Glutamatergic neuron (in vitro differentiated cells): ENCODE measurements around the gene C9orf153. TPM values are rescaled to one million over a fixed set of nuclear protein-coding genes. Genes with fewer than 3 reads are reported as not detected.
A peak's percentile ranks its signal among the peaks of the same experiment; 100 is the strongest.

ENCODE experiments used
- DNase-seq: peaks from one replicate; pipeline ENCODE4 v3.0.0; 2022
- H3K27ac Mint-ChIP-seq: one replicate; pipeline ENCODE4 v1.8.0; 2020; ENCODE audit warnings: mild to moderate bottlenecking, mixed read lengths, inconsistent platforms; ENCODE audit not compliant: unreplicated experiment
- H3K27me3 Mint-ChIP-seq: one replicate; pipeline ENCODE4 v1.8.0; 2020; ENCODE audit warnings: mild to moderate bottlenecking, moderate library complexity, mixed read lengths, inconsistent platforms; ENCODE audit not compliant: unreplicated experiment
- H3K36me3 Mint-ChIP-seq: one replicate; pipeline ENCODE4 v1.8.0; 2020; ENCODE audit warnings: mild to moderate bottlenecking, mixed read lengths, inconsistent platforms; ENCODE audit not compliant: unreplicated experiment
- H3K4me1 Mint-ChIP-seq: one replicate; pipeline ENCODE4 v1.8.0; 2020; ENCODE audit warnings: mild to moderate bottlenecking, low read depth, mixed read lengths, inconsistent platforms; ENCODE audit not compliant: unreplicated experiment
- H3K4me3 Mint-ChIP-seq: one replicate; pipeline ENCODE4 v1.8.0; 2020; ENCODE audit warnings: mild to moderate bottlenecking, mixed read lengths, inconsistent platforms; ENCODE audit not compliant: unreplicated experiment
- H3K9me3 Mint-ChIP-seq: one replicate; pipeline ENCODE4 v1.8.0; 2020; ENCODE audit warnings: mild to moderate bottlenecking, moderate library complexity, mixed read lengths, inconsistent platforms; ENCODE audit not compliant: unreplicated experiment
- total RNA-seq: library from RNA; stranded (reverse); fragmentation: NEBNext Ultra II Directional; extraction: Animal tissue kit (Norgen Biotek cat#: 25700); gene quantifications from one replicate; pipeline ENCODE4 v1.2.1, GENCODE V29; 2021; ENCODE audit not compliant: unreplicated experiment
- TF ChIP-seq, protein P1 (sequence below): fragments of 200-600 bp; sonication (generic); IDR thresholded peaks from one replicate; pipeline ENCODE4 v1.5.0; 2021; ENCODE audit not compliant: partially characterized antibody, unreplicated experiment

C9orf153 gene
- total RNA-seq, 1 donor from 2014 or later = 0.27 TPM

DNA sequence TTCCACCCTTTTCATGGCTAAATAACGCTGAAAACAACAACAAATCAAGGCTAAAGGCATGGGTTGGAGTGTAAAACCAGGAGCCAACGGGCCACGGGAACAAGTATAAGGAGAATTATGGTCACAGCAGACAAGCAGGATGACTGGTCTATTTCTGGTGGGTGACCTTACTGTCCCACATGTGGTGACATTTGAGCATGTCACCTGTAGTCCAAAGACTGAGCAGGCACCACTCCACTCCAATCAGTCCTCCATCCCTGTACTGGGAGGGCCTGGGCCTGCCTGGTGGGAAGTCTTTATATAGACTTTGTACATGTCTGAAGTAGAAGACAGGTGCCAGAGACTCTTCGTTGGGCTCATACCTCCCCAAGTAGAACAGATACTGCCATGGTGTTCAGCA lies 36.8 kb downstream of the C9orf153 start:
- H3K9me3 Mint-ChIP-seq = no peaks in the 10 kb centered on the region
- DNase-seq = no peak
- no peaks in the 10 kb centered on the region for H3K36me3 Mint-ChIP-seq
- no peak overlapping the region for H3K4me3 Mint-ChIP-seq
- H3K4me1 Mint-ChIP-seq = no peaks in the 10 kb centered on the region
- TF ChIP-seq, protein P1, sequence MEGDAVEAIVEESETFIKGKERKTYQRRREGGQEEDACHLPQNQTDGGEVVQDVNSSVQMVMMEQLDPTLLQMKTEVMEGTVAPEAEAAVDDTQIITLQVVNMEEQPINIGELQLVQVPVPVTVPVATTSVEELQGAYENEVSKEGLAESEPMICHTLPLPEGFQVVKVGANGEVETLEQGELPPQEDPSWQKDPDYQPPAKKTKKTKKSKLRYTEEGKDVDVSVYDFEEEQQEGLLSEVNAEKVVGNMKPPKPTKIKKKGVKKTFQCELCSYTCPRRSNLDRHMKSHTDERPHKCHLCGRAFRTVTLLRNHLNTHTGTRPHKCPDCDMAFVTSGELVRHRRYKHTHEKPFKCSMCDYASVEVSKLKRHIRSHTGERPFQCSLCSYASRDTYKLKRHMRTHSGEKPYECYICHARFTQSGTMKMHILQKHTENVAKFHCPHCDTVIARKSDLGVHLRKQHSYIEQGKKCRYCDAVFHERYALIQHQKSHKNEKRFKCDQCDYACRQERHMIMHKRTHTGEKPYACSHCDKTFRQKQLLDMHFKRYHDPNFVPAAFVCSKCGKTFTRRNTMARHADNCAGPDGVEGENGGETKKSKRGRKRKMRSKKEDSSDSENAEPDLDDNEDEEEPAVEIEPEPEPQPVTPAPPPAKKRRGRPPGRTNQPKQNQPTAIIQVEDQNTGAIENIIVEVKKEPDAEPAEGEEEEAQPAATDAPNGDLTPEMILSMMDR = no peak
- H3K27me3 Mint-ChIP-seq = peaks cover 6% of the 10 kb centered on the region
- H3K27ac Mint-ChIP-seq = no peak overlapping the region

DNA sequence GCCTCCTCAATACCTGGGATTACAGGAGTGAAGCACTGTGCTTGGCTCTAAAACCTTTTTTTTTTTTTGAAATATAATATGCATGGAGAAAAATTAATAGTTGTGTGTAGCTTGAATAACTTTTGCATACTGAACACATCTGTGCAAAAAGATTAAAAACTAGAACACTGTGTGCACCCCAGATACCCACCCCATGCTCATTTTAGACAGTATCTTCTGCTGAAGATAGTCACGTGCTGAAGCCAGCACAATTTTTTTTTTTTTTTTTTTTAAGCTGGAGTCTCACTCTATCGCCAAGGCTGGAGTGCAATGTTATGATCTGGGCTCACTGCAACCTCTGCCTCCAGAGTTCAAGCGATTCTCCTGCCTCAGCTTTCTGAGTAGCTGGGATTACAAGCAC lies 39.9 kb downstream of the C9orf153 start:
- Mint-ChIP-seq H3K9me3 (no peaks in the 10 kb centered on the region), H3K4me3 (no peak overlapping the region), H3K36me3 (no peaks in the 10 kb centered on the region), H3K4me1 (no peaks in the 10 kb centered on the region), H3K27ac (no peak overlapping the region), H3K27me3 (peaks cover 2% of the 10 kb centered on the region)
- TF ChIP-seq, protein P1 = no peak
- no peak for DNase-seq

DNA sequence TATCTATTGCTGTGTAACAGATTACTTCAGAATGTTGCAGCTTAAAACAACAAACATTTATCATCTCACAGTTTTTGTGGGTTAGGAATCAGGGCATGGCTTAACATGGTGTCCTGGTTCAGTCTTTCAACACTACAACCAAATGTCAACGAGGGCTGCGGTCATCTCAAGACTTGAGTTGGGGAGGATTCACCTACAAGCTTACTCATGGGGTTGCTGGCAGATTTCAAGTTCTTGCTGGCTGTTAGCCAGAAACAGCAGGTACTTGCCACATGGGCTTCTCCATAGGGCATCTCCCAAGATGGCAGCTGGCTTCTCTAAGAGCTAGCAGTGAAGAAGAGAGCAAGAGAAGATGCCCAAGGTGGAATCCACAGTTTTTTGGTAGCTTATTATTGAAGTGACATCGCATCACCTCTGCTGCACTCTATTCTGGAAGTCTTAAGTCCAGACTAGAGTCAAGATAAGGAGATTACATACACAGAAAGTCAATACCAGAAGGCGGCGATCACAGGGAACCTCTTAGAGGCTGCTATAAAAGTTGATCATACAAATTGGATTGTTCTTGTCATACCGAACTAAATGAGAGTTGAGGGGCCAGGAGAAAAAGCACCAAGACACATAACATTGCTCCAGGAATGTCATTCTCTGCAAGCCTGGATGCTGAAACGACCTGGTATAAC lies 42.2 kb downstream of the C9orf153 start:
- DNase-seq = no peak
- H3K27me3 Mint-ChIP-seq = no peaks in the 10 kb centered on the region
- TF ChIP-seq, protein P1 = no peak
- no peaks in the 10 kb centered on the region for H3K9me3 Mint-ChIP-seq
- no peaks in the 10 kb centered on the region for H3K4me1 Mint-ChIP-seq
- no peaks in the 10 kb centered on the region for H3K36me3 Mint-ChIP-seq
- no peak overlapping the region for H3K27ac Mint-ChIP-seq
- H3K4me3 Mint-ChIP-seq = no peak overlapping the region

GRCh38 chr9:86207193-86207592 lies 52.3 kb downstream of the C9orf153 start:
- Mint-ChIP-seq H3K4me3 (no peak overlapping the region), H3K27me3 (no peaks in the 10 kb centered on the region), H3K27ac (no peak overlapping the region), H3K9me3 (peaks cover 2% of the 10 kb centered on the region), H3K36me3 (no peaks in the 10 kb centered on the region), H3K4me1 (no peaks in the 10 kb centered on the region)
- TF ChIP-seq, protein P1 = no peak
- no peak for DNase-seq

- peaks cover 2% of the 10 kb centered on the region for H3K9me3 Mint-ChIP-seq
- H3K27me3 Mint-ChIP-seq = peaks cover 1% of the 10 kb centered on the region
- H3K27ac Mint-ChIP-seq = no peak overlapping the region
- no peaks in the 10 kb centered on the region for H3K36me3 Mint-ChIP-seq
- no peak overlapping the region for H3K4me3 Mint-ChIP-seq
- H3K4me1 Mint-ChIP-seq = no peaks in the 10 kb centered on the region
- peak; percentile 20 for DNase-seq
- TF ChIP-seq, protein P1 = peak; percentile 90
Observed at GRCh38 chr9:86202338-86202882, 57.0 kb downstream of the C9orf153 start.
